ENCODE measurements around the gene IL21R.

IL21R gene

DNA sequence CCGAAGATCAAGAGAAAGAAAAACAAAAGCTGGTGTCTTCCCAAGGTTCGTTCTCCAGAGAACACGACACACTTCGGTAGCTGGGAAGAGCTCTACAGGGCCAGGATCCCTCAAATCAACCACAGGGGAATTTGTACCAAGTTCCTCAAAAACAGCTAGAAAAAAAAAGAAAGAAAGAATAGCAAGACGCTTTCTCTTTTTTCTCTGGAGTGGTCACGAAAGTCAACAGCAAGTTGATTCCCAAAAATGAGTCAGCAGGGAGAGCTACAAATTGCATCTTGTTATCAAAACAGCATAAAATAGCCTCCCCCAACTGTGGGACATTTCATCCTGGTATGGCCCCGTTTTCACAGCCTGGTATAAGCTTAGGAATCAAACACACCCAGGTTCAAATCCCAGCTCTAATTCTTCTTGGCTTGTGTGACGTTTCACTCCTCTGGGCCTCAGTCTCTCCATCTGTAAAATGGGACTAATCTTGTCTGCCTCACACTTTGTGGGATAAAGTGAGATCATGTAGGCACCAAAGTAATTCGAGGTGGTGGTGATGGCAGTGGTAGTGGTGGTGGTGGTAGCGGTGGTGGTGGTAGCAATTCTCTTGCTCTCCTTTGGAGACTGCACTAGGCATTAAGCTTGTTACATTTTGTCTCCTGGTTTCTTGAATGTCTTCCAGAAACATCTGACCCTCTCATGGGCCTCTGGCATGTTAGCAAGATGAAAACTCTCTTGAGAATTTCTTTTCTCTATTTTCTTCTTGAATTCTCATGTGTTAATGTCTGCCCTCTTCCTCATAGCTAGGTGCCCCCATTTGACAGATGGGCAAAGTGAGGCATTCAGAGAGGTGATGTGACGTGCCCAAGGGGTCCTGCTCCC, 988 bp upstream of the IL21R start:
- no peak for TF ChIP-seq CSDC2 (CRISPR knock-in tag; IDR thresholded peaks at IDR 0.05)
- no peak for TF ChIP-seq TCF4 (CRISPR knock-in tag; IDR thresholded peaks at IDR 0.05; ENCODE audit: borderline replicate concordance)
- no peak for TF ChIP-seq BACH2 (CRISPR knock-in tag; IDR thresholded peaks at IDR 0.05; ENCODE audit: borderline replicate concordance)
- TF ChIP-seq ZNF8 (CRISPR knock-in tag; IDR thresholded peaks at IDR 0.05), result no peak
- TF ChIP-seq ARNTL (CRISPR knock-in tag; IDR thresholded peaks at IDR 0.05; ENCODE audit: borderline replicate concordance, low read depth), result no peak
- no peak for TF ChIP-seq GLIS3 (CRISPR knock-in tag; IDR thresholded peaks at IDR 0.05)
- no peak; the same call in 2 of the 3 replicates for ATAC-seq

DNA sequence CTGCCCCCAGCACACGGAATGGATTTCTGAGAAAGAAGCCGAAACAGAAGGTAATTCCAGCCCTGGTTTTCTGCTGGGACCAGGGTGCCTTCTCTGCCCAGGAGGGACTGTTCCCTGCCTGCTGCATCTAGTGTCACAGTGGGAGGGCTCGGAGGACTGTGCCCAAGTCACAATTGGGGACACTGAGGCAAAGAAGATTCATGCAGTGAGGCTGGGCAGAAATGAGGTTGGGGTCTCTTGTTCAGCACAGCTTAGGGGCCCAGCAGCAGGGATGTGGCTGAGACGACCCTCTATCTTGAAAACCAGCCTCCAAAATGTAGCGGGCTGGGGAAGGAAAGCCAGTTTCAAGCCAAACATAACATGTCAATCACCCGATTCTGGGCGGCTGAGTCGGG, 592 bp downstream of the IL21R start:
- TF ChIP-seq OSR1 (CRISPR knock-in tag; IDR thresholded peaks at IDR 0.05) (no peak), ZFP3 (CRISPR knock-in tag; IDR thresholded peaks at IDR 0.05) (no peak), ISL1 (CRISPR knock-in tag; IDR thresholded peaks at IDR 0.05) (no peak), TCF4 (CRISPR knock-in tag; IDR thresholded peaks at IDR 0.05; ENCODE audit: borderline replicate concordance) (no peak), ZC3H10 (CRISPR knock-in tag; IDR thresholded peaks at IDR 0.05) (no peak), GLIS3 (CRISPR knock-in tag; IDR thresholded peaks at IDR 0.05) (no peak), PPARA (CRISPR knock-in tag; IDR thresholded peaks at IDR 0.05; ENCODE audit: borderline replicate concordance) (no peak), ZNF8 (CRISPR knock-in tag; IDR thresholded peaks at IDR 0.05) (no peak), SNAI2 (CRISPR knock-in tag; IDR thresholded peaks at IDR 0.05) (no peak), ESRRG (CRISPR knock-in tag; IDR thresholded peaks at IDR 0.05) (no peak), CSDC2 (CRISPR knock-in tag; IDR thresholded peaks at IDR 0.05) (no peak), ARNTL (CRISPR knock-in tag; IDR thresholded peaks at IDR 0.05; ENCODE audit: borderline replicate concordance, low read depth) (no peak), ZFP30 (CRISPR knock-in tag; IDR thresholded peaks at IDR 0.05) (no peak), RARB (CRISPR knock-in tag; IDR thresholded peaks at IDR 0.05) (no peak), BACH2 (CRISPR knock-in tag; IDR thresholded peaks at IDR 0.05; ENCODE audit: borderline replicate concordance) (no peak)
- TF ChIP-seq, protein P1, sequence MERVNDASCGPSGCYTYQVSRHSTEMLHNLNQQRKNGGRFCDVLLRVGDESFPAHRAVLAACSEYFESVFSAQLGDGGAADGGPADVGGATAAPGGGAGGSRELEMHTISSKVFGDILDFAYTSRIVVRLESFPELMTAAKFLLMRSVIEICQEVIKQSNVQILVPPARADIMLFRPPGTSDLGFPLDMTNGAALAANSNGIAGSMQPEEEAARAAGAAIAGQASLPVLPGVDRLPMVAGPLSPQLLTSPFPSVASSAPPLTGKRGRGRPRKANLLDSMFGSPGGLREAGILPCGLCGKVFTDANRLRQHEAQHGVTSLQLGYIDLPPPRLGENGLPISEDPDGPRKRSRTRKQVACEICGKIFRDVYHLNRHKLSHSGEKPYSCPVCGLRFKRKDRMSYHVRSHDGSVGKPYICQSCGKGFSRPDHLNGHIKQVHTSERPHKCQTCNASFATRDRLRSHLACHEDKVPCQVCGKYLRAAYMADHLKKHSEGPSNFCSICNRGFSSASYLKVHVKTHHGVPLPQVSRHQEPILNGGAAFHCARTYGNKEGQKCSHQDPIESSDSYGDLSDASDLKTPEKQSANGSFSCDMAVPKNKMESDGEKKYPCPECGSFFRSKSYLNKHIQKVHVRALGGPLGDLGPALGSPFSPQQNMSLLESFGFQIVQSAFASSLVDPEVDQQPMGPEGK (CRISPR knock-in tag; IDR thresholded peaks at IDR 0.05; ENCODE audit: borderline replicate concordance), result no peak
- TF ChIP-seq, protein P2, sequence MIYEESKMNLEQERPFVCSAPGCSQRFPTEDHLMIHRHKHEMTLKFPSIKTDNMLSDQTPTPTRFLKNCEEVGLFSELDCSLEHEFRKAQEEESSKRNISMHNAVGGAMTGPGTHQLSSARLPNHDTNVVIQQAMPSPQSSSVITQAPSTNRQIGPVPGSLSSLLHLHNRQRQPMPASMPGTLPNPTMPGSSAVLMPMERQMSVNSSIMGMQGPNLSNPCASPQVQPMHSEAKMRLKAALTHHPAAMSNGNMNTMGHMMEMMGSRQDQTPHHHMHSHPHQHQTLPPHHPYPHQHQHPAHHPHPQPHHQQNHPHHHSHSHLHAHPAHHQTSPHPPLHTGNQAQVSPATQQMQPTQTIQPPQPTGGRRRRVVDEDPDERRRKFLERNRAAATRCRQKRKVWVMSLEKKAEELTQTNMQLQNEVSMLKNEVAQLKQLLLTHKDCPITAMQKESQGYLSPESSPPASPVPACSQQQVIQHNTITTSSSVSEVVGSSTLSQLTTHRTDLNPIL (CRISPR knock-in tag; IDR thresholded peaks at IDR 0.05; ENCODE audit: low read depth), result no peak
- TF ChIP-seq, protein P3, sequence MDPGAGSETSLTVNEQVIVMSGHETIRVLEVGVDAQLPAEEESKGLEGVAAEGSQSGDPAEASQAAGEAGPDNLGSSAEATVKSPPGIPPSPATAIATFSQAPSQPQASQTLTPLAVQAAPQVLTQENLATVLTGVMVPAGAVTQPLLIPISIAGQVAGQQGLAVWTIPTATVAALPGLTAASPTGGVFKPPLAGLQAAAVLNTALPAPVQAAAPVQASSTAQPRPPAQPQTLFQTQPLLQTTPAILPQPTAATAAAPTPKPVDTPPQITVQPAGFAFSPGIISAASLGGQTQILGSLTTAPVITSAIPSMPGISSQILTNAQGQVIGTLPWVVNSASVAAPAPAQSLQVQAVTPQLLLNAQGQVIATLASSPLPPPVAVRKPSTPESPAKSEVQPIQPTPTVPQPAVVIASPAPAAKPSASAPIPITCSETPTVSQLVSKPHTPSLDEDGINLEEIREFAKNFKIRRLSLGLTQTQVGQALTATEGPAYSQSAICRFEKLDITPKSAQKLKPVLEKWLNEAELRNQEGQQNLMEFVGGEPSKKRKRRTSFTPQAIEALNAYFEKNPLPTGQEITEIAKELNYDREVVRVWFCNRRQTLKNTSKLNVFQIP (CRISPR knock-in tag; IDR thresholded peaks at IDR 0.05; ENCODE audit: borderline replicate concordance, low read depth), result no peak
- ATAC-seq, result no peak

DNA sequence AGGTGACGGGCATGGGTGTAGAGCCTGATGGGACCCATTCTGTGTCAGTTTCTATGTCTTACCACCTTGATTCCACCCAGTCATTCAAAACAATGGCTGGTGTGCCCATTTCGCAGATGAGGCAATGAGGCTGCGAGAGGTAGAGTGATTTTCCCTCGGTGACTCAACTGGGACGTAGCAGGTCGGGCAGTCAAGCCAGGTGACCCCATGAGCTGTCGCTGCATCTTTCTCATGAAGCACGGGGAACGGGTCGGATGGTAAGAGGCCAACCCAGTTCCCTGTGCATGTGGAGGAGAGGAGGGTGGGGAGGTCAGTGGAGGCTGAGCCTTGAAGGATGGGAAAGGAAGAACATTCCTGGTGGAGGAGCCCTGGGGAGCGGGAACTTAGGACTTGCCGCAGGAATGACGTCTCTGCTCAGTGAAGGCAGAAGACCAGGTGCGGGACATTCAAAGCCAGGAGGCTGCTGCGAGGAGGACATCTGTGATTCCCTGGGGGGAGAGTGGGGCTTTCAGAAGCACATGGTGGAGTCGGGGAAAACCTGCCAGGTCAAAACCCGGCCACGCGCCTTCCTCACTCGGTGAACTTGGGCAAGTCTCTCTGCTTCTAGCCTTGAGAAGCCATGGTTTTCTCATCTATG, 1.1 kb downstream of the IL21R start:
- ATAC-seq, result no peak

DNA sequence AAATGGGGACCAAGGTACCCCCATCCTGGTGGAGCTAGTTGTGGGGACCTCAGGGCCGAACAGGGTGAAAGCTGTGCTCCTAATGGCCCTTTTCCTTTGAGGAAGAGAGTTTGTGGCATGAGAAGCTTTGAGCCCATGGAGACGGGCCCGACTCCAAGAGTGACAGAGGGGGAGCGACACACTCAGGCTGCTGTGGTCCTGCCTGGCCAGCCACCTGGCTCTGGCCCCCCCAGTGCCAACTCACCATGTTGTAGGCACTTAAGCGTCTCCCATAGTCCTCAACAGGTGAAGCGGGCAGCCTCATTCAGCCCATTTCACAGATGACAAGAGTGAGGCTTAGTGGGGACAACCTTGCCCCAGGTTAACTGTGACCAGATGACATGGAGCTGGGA, 1.6 kb downstream of the IL21R start:
- no peak for ATAC-seq
- TF ChIP-seq ZFP3 (CRISPR knock-in tag; IDR thresholded peaks at IDR 0.05), result no peak
- TF ChIP-seq BACH2 (CRISPR knock-in tag; IDR thresholded peaks at IDR 0.05; ENCODE audit: borderline replicate concordance), result no peak
- TF ChIP-seq GLIS3 (CRISPR knock-in tag; IDR thresholded peaks at IDR 0.05), result no peak
- TF ChIP-seq SNAI2 (CRISPR knock-in tag; IDR thresholded peaks at IDR 0.05), result no peak
- TF ChIP-seq ARNTL (CRISPR knock-in tag; IDR thresholded peaks at IDR 0.05; ENCODE audit: borderline replicate concordance, low read depth), result no peak
- TF ChIP-seq, protein P3 (CRISPR knock-in tag; IDR thresholded peaks at IDR 0.05; ENCODE audit: borderline replicate concordance, low read depth), result no peak
- TF ChIP-seq, protein P2 (CRISPR knock-in tag; IDR thresholded peaks at IDR 0.05; ENCODE audit: low read depth), result no peak
- TF ChIP-seq CSDC2 (CRISPR knock-in tag; IDR thresholded peaks at IDR 0.05), result no peak
- TF ChIP-seq OSR1 (CRISPR knock-in tag; IDR thresholded peaks at IDR 0.05), result no peak
- TF ChIP-seq RARB (CRISPR knock-in tag; IDR thresholded peaks at IDR 0.05), result no peak
- no peak for TF ChIP-seq PPARA (CRISPR knock-in tag; IDR thresholded peaks at IDR 0.05; ENCODE audit: borderline replicate concordance)
- no peak for TF ChIP-seq TCF4 (CRISPR knock-in tag; IDR thresholded peaks at IDR 0.05; ENCODE audit: borderline replicate concordance)
- TF ChIP-seq, protein P4, sequence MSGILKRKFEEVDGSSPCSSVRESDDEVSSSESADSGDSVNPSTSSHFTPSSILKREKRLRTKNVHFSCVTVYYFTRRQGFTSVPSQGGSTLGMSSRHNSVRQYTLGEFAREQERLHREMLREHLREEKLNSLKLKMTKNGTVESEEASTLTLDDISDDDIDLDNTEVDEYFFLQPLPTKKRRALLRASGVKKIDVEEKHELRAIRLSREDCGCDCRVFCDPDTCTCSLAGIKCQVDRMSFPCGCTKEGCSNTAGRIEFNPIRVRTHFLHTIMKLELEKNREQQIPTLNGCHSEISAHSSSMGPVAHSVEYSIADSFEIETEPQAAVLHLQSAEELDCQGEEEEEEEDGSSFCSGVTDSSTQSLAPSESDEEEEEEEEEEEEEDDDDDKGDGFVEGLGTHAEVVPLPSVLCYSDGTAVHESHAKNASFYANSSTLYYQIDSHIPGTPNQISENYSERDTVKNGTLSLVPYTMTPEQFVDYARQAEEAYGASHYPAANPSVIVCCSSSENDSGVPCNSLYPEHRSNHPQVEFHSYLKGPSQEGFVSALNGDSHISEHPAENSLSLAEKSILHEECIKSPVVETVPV (CRISPR knock-in tag; IDR thresholded peaks at IDR 0.05), result no peak
- TF ChIP-seq, protein P1 (CRISPR knock-in tag; IDR thresholded peaks at IDR 0.05; ENCODE audit: borderline replicate concordance), result no peak
- TF ChIP-seq ESRRG (CRISPR knock-in tag; IDR thresholded peaks at IDR 0.05), result no peak
- no peak for TF ChIP-seq ZFP30 (CRISPR knock-in tag; IDR thresholded peaks at IDR 0.05)
- no peak for TF ChIP-seq ISL1 (CRISPR knock-in tag; IDR thresholded peaks at IDR 0.05)

More for the DNA sequence above, 1.1 kb downstream of the IL21R start:
- TF ChIP-seq BACH2 (CRISPR knock-in tag; IDR thresholded peaks at IDR 0.05; ENCODE audit: borderline replicate concordance), result no peak
- peak; percentile 73 for TF ChIP-seq ZNF70 (CRISPR knock-in tag; IDR thresholded peaks at IDR 0.05)
